AG04450 (cell line): ENCODE measurements around the gene SBF1. TPM values are rescaled to one million over a fixed set of nuclear protein-coding genes. Genes with fewer than 3 reads are reported as not detected.

ENCODE experiments used
- CTCF ChIA-PET: fragments of 300-600, 350-600 bp; formaldehyde crosslinking; extraction: SDS; loops from one replicate; lab custom pipeline; 2022; ENCODE audit warnings: antibody characterized with exemption, inconsistent platforms; lab: Charles Lee
- POLR2A ChIA-PET: fragments of 350-600 bp; formaldehyde crosslinking; extraction: SDS; loops from one replicate; lab custom pipeline; 2021; ENCODE audit warnings: antibody characterized with exemption, inconsistent platforms; lab: Yijun Ruan, JAX
- DNase-seq: peaks from one replicate; pipeline ENCODE4 v3.0.0-alpha.2; 2011; ENCODE audit warnings: low read depth, low spot score
- H3K27ac ChIP-seq: one replicate; pipeline ENCODE4 v1.5.1; 2012; ENCODE audit warnings: low read depth, low read length, control low read depth
- H3K27me3 ChIP-seq: one replicate; pipeline ENCODE4 v1.6.0; 2012; ENCODE audit warnings: low read length; ENCODE audit not compliant: control insufficient read depth, insufficient read depth
- H3K4me3 ChIP-seq: 2 replicates; pipeline ENCODE4 v1.5.1; 2011; ENCODE audit warnings: mild to moderate bottlenecking, low read depth, low read length, control low read depth
- H3K9me3 ChIP-seq: 2 replicates; pipeline ENCODE4 v1.5.1; 2012; ENCODE audit warnings: low read length; ENCODE audit not compliant: control insufficient read depth, insufficient read depth
- polyA plus RNA-seq: library from polyadenylated mRNA; depleted of rRNA; stranded (reverse); fragments of >200 nt; gene quantifications from 2 replicates; pipeline ENCODE4 v1.2.3, GENCODE V29; 2011
- TF ChIP-seq, protein P1 (sequence below): IDR thresholded peaks from 2 replicates; pipeline ENCODE4 v1.5.1; 2011; ENCODE audit warnings: low read depth, low read length, control low read depth, inconsistent platforms

Gene SBF1
- polyA plus RNA-seq, 1 experiment, result 16.4 TPM

DNA sequence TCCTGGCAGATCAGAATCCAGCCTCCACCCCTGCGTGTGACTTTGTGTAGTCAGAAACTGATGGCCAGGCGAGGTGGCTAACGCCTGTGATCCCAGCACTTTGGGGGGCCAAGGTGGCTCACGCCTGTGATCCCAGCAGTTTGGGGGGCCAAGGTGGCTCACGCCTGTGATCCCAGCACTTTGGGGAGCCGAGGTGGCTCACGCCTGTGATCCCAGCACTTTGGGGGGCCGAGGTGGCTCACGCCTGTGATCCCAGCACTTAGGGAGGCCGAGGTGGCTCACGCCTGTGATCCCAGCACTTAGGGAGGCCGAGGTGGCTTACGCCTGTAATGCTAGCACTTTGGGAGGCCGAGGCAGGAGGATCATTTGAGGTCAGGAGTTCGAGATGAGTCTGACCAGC lies 38.3 kb upstream of the SBF1 start:
- TF ChIP-seq, protein P1, sequence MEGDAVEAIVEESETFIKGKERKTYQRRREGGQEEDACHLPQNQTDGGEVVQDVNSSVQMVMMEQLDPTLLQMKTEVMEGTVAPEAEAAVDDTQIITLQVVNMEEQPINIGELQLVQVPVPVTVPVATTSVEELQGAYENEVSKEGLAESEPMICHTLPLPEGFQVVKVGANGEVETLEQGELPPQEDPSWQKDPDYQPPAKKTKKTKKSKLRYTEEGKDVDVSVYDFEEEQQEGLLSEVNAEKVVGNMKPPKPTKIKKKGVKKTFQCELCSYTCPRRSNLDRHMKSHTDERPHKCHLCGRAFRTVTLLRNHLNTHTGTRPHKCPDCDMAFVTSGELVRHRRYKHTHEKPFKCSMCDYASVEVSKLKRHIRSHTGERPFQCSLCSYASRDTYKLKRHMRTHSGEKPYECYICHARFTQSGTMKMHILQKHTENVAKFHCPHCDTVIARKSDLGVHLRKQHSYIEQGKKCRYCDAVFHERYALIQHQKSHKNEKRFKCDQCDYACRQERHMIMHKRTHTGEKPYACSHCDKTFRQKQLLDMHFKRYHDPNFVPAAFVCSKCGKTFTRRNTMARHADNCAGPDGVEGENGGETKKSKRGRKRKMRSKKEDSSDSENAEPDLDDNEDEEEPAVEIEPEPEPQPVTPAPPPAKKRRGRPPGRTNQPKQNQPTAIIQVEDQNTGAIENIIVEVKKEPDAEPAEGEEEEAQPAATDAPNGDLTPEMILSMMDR, result no peak
- H3K9me3 ChIP-seq, result no peaks in the 10 kb centered on the region
- no peak for DNase-seq
- no peak overlapping the region for H3K4me3 ChIP-seq
- CTCF ChIA-PET, result interaction anchor here (0.6 kb wide), 1 partner anchor 107 kb away, joined by 5 read pairs; no protein-coding TSS in a partner anchor
- POLR2A ChIA-PET, result interaction anchor here (1.7 kb wide), 1 partner anchor 12 kb away, joined by 6 read pairs; the partner anchor contains the start of gene SCO2
- no peaks in the 10 kb centered on the region for H3K27me3 ChIP-seq
- no peak overlapping the region for H3K27ac ChIP-seq

DNA sequence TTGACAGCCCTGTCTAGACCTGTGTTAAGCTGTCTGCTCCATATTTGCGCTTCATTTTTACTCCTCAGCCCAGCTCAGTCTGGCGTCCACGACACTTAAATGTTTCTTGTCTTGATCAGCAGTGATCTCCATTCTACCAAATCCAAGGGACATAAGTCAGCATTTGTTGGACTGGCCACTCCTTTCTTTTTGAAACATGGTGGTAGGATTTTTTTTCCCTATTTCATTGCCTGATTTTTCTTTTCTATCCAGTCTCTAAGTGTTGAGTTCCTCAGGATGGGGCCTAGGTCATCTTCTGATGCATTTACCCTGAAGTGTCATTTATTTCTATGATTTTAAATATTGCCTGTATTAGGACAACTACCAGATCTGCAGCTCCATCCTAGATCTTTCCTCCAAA lies 34.1 kb upstream of the SBF1 start:
- no peak for DNase-seq
- Histone ChIP-seq H3K4me3 (peak overlapping the region; percentile 84), H3K9me3 (no peaks in the 10 kb centered on the region; the same call in 1 of the 2 replicates), H3K27ac (no peak overlapping the region), H3K27me3 (no peaks in the 10 kb centered on the region)
- POLR2A ChIA-PET, result interaction anchor here (1.9 kb wide), 1 partner anchor 17 kb away, joined by 29 read pairs; the partner anchor contains the start of gene SCO2
- TF ChIP-seq, protein P1, result no peak
- CTCF ChIA-PET, result interaction anchor here (1.5 to 4.2 kb wide), 3 partner anchors 11 to 54 kb away, joined by 5 to 28 read pairs (median 7); partner anchors contain the start of genes SCO2 and SYCE3

- CTCF ChIA-PET, result interaction anchor here (0.7 to 4.2 kb wide), 5 partner anchors 10 to 112 kb away, joined by 4 to 28 read pairs (median 5); partner anchors contain the start of genes SCO2 and SYCE3
- H3K27ac ChIP-seq, result peak within 1 kb of the TSS; percentile 68
- TF ChIP-seq, protein P1, result no peak
- POLR2A ChIA-PET, result interaction anchor here (0.5 to 1.9 kb wide), 7 partner anchors 10 to 74 kb away, joined by 3 to 29 read pairs (median 3); partner anchors contain the start of genes CHKB and SCO2
- DNase-seq, result peak; percentile 90
- no peaks in the 10 kb centered on the region for H3K27me3 ChIP-seq
- peak within 1 kb of the TSS; percentile 99 for H3K4me3 ChIP-seq
- no peaks in the 10 kb centered on the region; the same call in 1 of the 2 replicates for H3K9me3 ChIP-seq
Observed at GRCh38 chr22:50507991-50508884, 33.4 kb upstream of the SBF1 start, which contains the start of gene NCAPH2. NCAPH2 (plus strand) TSS chr22:50508224; CDS start chr22:50508338, 114 bp downstream.

DNA sequence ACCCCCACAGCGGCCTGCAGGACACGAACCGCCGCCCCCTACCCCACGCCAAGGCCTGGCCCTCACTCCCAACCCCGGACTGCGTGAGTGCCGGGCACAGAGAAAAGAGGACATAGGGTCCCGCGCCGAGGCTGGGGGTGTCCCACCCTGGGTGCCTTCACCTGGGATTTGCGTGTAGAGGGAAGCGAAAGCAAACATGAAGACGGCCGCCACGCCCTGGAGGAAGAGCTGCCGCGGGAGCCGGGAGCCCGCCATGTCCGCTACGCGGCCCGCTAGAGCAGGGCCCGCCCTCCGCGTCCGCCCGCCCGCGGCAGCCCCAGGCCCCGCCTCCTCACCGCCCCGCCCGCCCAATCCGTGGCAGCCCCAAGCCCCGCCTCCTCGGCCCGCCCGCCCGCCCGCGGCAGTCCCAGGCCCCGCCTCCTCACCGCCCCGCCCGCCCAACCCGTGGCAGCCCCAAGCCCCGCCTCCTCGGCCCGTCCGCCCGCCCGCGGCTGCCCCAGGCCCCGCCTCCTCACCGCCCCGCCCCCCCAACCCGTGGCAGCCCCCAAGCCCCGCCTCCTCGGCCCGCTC lies 32.7 kb upstream of the SBF1 start, which contains the start of gene LMF2:
Gene LMF2, minus strand, starts transcription at position 282 of the 570 bp plus-strand sequence. Its CDS starts 27 bp downstream, at position 255.
- CTCF ChIA-PET, result interaction anchor here (0.7 to 4.2 kb wide), 4 partner anchors 9 to 113 kb away, joined by 4 to 28 read pairs (median 6); partner anchors contain the start of genes SCO2 and SYCE3
- H3K4me3 ChIP-seq, result peak within 1 kb of the TSS; percentile 99
- DNase-seq, result no peak
- H3K27ac ChIP-seq, result peak within 1 kb of the TSS; percentile 68
- H3K9me3 ChIP-seq, result no peaks in the 10 kb centered on the region; the same call in 1 of the 2 replicates
- H3K27me3 ChIP-seq, result no peaks in the 10 kb centered on the region
- POLR2A ChIA-PET, result interaction anchor here (0.8 to 1.9 kb wide), 6 partner anchors 9 to 75 kb away, joined by 3 to 29 read pairs (median 4); partner anchors contain the start of genes CHKB and SCO2
- TF ChIP-seq, protein P1, result no peak
